Measurements from ENCODE around the gene PTPN23.

The PTPN23 gene

DNA sequence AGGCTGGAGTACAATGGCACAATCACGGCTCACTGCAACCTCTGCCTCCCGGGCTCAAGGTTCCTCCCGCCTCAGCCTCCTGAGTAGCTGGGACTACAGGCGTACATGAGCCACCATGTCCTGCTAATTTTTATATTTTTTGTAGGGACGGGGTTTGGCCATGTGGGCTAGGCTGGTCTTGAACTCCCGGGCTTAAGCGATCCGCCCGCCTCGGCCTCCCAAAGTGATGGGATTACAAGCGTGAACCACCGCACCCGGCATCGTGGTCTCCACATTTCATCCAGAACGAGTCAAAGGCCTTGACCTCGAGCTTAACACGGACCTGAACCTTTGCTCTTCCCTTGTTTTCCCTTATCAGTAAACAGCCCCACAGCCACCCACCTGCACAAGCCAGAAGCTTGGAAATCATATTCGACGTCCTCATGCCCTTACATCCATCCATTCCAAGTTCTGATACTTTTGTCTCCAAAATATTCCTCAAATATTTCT, 1.4 kb upstream of the PTPN23 start:
- no peak for DNase-seq (ENCODE audit: low read depth)
- TF ChIP-seq, protein P1, sequence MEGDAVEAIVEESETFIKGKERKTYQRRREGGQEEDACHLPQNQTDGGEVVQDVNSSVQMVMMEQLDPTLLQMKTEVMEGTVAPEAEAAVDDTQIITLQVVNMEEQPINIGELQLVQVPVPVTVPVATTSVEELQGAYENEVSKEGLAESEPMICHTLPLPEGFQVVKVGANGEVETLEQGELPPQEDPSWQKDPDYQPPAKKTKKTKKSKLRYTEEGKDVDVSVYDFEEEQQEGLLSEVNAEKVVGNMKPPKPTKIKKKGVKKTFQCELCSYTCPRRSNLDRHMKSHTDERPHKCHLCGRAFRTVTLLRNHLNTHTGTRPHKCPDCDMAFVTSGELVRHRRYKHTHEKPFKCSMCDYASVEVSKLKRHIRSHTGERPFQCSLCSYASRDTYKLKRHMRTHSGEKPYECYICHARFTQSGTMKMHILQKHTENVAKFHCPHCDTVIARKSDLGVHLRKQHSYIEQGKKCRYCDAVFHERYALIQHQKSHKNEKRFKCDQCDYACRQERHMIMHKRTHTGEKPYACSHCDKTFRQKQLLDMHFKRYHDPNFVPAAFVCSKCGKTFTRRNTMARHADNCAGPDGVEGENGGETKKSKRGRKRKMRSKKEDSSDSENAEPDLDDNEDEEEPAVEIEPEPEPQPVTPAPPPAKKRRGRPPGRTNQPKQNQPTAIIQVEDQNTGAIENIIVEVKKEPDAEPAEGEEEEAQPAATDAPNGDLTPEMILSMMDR (conservative IDR thresholded peaks at IDR 0.05; ENCODE audit: control insufficient read depth, insufficient read depth, low read depth, low read length), result no peak
- H3K4me3 ChIP-seq (ENCODE audit: control insufficient read depth, low read depth, low read length), result peak overlapping the region; percentile 96

DNA sequence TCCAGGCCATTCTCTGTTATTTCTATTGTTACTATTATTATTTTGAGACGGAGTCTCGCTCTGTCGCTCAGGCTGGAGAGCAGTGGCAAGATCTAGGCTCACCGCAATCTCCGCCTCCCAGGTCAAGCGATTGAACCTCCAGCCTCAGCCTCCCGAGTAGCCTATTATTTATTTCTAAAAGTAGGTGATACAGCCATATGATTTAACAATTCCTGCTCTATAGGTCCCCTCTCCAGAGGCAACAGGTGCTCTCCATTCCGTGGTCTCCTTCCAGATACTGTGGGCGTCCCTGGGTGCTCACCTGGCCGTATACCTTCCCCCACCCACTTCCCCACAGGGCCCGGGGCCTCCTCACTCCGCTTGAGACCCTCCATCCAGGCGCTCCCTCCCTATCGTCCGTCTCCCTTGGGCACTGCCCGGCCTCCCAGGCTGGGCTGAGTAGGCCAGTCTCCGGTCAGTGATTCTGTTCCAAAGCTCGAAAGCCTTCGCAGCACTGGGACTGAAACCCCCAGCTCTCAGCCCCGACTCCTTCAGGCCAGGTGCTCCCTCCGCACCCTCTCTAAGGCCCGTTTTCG, 708 bp upstream of the PTPN23 start:
- no peak for DNase-seq (ENCODE audit: low read depth)
- TF ChIP-seq, protein P1 (conservative IDR thresholded peaks at IDR 0.05; ENCODE audit: control insufficient read depth, insufficient read depth, low read depth, low read length), result no peak
- peak overlapping the region; percentile 96 for H3K4me3 ChIP-seq (ENCODE audit: control insufficient read depth, low read depth, low read length)

DNA sequence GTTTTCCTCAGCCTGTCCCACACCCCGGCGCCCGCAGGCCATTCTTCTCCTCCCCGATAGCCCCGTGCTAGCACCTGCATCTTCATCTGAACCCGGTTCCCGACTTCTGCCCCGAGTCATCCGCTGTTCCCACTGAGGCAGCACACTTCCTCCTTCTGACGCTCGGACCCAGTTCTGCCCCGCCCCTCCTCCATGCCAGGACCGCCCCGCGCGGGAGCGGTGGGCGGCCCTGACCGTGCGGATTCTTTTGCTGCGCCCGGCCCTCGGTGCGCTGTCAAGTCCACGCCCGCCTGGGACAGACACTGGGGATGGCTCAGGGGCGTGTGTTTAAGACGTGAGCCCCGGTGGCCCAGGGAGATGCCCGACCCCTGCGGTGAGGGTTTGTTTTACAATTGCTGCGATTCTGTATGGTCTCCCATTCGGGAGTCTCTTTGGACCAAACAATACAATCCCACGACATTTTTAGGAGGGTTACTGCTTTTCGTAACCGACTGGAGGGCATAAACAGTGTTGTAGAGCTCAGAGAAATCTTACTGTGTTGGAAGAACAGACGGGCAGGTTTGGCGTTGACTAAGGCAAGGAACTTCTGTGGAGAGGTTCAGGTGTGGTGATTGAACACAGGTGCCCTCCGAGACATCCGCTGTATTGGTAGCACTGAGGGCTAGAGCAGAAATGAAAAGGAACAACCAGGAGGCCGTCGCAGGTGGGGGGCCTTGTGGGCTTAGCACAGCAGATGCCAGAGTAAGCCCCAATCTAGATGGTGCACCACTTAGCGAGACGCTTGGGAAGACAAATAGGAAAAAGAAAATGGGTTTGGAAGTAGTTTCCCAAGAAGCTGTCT, 716 bp downstream of the PTPN23 start:
- peak; percentile 84 for DNase-seq (ENCODE audit: low read depth)
- peak overlapping the region; percentile 96 for H3K4me3 ChIP-seq (ENCODE audit: control insufficient read depth, low read depth, low read length)
- TF ChIP-seq, protein P1 (conservative IDR thresholded peaks at IDR 0.05; ENCODE audit: control insufficient read depth, insufficient read depth, low read depth, low read length), result no peak

DNA sequence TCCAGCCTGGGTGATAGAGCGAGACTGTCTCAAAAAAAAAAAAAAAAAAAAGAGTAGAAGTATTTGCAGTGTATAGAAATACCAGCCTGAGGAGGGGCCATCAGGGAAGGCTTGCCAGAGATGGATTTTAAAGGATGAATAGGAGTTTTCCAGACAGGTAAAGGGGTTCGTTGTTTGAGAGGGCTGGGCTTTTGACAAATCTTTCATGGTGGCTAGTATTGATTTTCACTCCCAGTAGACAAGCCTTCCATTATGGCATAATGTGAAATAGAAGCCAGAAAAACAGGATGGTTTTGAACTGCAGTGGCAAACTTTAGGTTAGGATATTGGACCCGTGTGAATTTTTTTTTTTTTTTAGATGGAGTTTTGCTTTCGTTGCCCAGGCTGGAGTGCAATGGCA, 3.6 kb downstream of the PTPN23 start:
- TF ChIP-seq, protein P1 (conservative IDR thresholded peaks at IDR 0.05; ENCODE audit: control insufficient read depth, insufficient read depth, low read depth, low read length), result no peak
- no peak for DNase-seq (ENCODE audit: low read depth)

DNA sequence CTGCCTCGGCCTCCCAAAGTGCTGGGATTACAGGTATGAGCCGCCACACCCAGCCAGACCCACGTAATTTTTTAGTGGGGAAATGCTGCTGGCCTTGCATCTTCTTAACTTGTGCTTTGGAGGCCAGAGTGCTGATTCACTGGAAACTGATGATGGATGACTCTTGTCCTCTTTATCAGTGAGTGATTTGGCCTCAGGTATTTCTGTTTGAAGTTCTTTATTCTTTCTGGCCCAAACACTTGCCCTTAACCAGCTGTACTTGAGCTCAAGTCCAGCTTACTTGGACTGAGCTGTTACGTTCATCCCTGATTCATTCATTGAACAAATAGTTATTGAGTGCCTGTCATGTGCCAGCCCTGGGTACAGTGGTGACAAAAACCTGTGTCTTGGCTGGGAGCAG, 4.2 kb downstream of the PTPN23 start:
- H3K4me3 ChIP-seq (ENCODE audit: control insufficient read depth, low read depth, low read length), result no peak overlapping the region
- DNase-seq (ENCODE audit: low read depth), result no peak
- TF ChIP-seq, protein P1 (conservative IDR thresholded peaks at IDR 0.05; ENCODE audit: control insufficient read depth, insufficient read depth, low read depth, low read length), result no peak

More for the DNA sequence above, 3.6 kb downstream of the PTPN23 start:
- no peak overlapping the region for H3K4me3 ChIP-seq (ENCODE audit: control insufficient read depth, low read depth, low read length)

DNA sequence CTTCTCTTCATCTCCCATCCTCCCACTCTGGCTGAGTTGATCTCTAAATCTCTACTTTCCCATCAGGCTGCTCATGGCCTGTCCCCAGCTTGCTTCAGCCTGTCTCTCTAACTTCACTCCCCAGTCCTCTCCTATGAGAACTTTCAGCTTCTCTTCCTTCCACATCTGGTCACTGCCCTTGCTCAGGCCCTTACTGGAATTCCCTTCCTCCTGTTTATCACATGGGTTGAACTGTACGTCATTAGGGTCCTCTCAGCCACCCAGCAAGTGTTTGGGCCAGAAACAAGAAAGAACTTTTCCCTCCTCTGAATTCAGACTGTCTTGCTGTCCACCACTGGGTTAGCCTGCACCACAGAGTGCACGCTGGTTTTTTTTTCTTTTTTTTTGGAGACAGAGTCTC, 5.0 kb downstream of the PTPN23 start:
- TF ChIP-seq, protein P1 (conservative IDR thresholded peaks at IDR 0.05; ENCODE audit: control insufficient read depth, insufficient read depth, low read depth, low read length), result no peak
- no peak overlapping the region for H3K4me3 ChIP-seq (ENCODE audit: control insufficient read depth, low read depth, low read length)
- DNase-seq (ENCODE audit: low read depth), result peak; percentile 25

Data from fibroblast of mammary gland (primary cell).